Measurements from ENCODE around the gene VPS39.

DNA sequence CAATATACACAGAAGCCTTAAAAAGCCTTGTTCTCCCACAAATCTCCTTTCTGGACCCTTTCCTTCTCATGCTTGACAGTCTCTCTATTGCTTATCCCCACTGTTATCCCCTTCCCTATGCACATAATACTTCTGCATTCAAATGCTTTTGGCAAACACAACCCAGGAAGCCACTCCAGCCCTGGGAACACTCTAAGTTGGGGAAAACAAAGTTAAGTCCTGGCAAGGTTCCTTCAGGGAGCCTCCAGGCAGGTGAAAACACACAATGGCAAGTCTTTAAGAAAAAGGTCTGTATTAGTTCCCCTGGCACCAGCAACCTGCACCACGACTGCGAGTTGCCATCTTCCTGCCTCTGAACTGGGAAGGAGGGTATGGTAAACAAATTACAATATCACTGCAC, 45.2 kb upstream of the VPS39 start:
- TF ChIP-seq FOXP2 (optimal IDR thresholded peaks at IDR 0.05; ENCODE audit: borderline replicate concordance, extremely low read depth, extremely low read length, insufficient read depth) (no peak), POLR2AphosphoS5 (IDR thresholded peaks at IDR 0.05; ENCODE audit: low read depth, low read length) (no peak), SIN3A (IDR thresholded peaks at IDR 0.05; ENCODE audit: borderline replicate concordance, insufficient read depth, low read length) (no peak), TAF1 (IDR thresholded peaks at IDR 0.05; ENCODE audit: borderline replicate concordance, insufficient read depth, low read length) (no peak)
- TF ChIP-seq, protein P1, sequence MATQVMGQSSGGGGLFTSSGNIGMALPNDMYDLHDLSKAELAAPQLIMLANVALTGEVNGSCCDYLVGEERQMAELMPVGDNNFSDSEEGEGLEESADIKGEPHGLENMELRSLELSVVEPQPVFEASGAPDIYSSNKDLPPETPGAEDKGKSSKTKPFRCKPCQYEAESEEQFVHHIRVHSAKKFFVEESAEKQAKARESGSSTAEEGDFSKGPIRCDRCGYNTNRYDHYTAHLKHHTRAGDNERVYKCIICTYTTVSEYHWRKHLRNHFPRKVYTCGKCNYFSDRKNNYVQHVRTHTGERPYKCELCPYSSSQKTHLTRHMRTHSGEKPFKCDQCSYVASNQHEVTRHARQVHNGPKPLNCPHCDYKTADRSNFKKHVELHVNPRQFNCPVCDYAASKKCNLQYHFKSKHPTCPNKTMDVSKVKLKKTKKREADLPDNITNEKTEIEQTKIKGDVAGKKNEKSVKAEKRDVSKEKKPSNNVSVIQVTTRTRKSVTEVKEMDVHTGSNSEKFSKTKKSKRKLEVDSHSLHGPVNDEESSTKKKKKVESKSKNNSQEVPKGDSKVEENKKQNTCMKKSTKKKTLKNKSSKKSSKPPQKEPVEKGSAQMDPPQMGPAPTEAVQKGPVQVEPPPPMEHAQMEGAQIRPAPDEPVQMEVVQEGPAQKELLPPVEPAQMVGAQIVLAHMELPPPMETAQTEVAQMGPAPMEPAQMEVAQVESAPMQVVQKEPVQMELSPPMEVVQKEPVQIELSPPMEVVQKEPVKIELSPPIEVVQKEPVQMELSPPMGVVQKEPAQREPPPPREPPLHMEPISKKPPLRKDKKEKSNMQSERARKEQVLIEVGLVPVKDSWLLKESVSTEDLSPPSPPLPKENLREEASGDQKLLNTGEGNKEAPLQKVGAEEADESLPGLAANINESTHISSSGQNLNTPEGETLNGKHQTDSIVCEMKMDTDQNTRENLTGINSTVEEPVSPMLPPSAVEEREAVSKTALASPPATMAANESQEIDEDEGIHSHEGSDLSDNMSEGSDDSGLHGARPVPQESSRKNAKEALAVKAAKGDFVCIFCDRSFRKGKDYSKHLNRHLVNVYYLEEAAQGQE (IDR thresholded peaks at IDR 0.05; ENCODE audit: insufficient read depth in 1 of 2, low read depth in 2 of 2, low read length in 2 of 2), result no peak
